GM12878 (cell line): Measurements from ENCODE around the gene CCM2. TPM values are rescaled to one million over a fixed set of nuclear protein-coding genes. Genes with fewer than 3 reads are reported as not detected.

Experiments used
- BACH1 ChIP-seq: fragments of 450-650 bp; IDR thresholded peaks from 2 replicates; pipeline ENCODE4 v1.6.1; 2017; ENCODE audit warnings: mild to moderate bottlenecking, borderline replicate concordance
- ETV6 ChIP-seq, 2 experiments: fragments of 450-650 bp in 1 of 2; IDR thresholded peaks in 1 of 2; conservative IDR thresholded peaks in 1 of 2; 2 replicates each; pipeline ENCODE4 v1.6.1; 2014; ENCODE audit warnings: antibody characterized with exemption in 1 of 2, borderline replicate concordance in 1 of 2, low read depth in 1 of 2, mild to moderate bottlenecking in 1 of 2, moderate library complexity in 1 of 2
- FOXK2 ChIP-seq: fragments of 450-650 bp; IDR thresholded peaks from 2 replicates; pipeline ENCODE4 v1.6.1; 2017; ENCODE audit warnings: mild to moderate bottlenecking, moderate library complexity
- HDAC6 ChIP-seq: fragments of 200-600 bp; sonication (generic); IDR thresholded peaks from one replicate; pipeline ENCODE4 v1.8.0; 2017; ENCODE audit warnings: antibody characterized with exemption; ENCODE audit not compliant: unreplicated experiment
- JUND ChIP-seq: IDR thresholded peaks from 2 replicates; pipeline ENCODE4 v1.6.1; 2012; ENCODE audit warnings: low read depth, mild to moderate bottlenecking, low read length, improper control_type of control experiment, moderate library complexity
- MEF2B ChIP-seq: fragments of 450-650 bp; IDR thresholded peaks from 2 replicates; pipeline ENCODE4 v1.6.1; 2018; ENCODE audit warnings: mild to moderate bottlenecking, moderate library complexity; ENCODE audit not compliant: partially characterized antibody, poor library complexity, severe bottlenecking
- MTA3 ChIP-seq: IDR thresholded peaks from 2 replicates; pipeline ENCODE4 v1.6.1; 2012; ENCODE audit warnings: low read length, inconsistent platforms, borderline replicate concordance
- PAX8 ChIP-seq: fragments of 450-650 bp; IDR thresholded peaks from 2 replicates; pipeline ENCODE4 v1.6.1; 2017; ENCODE audit warnings: mild to moderate bottlenecking, moderate library complexity
- RBBP5 ChIP-seq: fragments of 200-600 bp; sonication (generic); conservative IDR thresholded peaks from 2 replicates; pipeline ENCODE4 v1.6.1; 2016
- RELA ChIP-seq: fragments of 450-650 bp; IDR thresholded peaks from 2 replicates; pipeline ENCODE4 v1.8.0; 2014; ENCODE audit warnings: borderline replicate concordance; ENCODE audit not compliant: partially characterized antibody
- SMARCA5 ChIP-seq: fragments of 450-650 bp; IDR thresholded peaks from 2 replicates; pipeline ENCODE4 v1.6.1; 2017; ENCODE audit warnings: mild to moderate bottlenecking
- TCF3 ChIP-seq: IDR thresholded peaks from 2 replicates; pipeline ENCODE4 v1.6.1; 2012; ENCODE audit warnings: low read depth, mild to moderate bottlenecking, low read length, borderline replicate concordance; ENCODE audit not compliant: insufficient read depth
- ZSCAN29 ChIP-seq: fragments of 450-650 bp; IDR thresholded peaks from 2 replicates; pipeline ENCODE4 v1.6.1; 2017; ENCODE audit warnings: mild to moderate bottlenecking, moderate library complexity
- polyA plus RNA-seq, 11 experiments: library from polyadenylated mRNA; depleted of rRNA in 4 of 11; unstranded in 6 of 11; stranded (reverse) in 5 of 11; fragments of >200 nt; fragmentation: Nextera tagmentation in 4 of 11; fragmentation: Illumina TruSeq in 1 of 11; extraction: Ambion mirVana in 4 of 11; extraction: Trizol in 1 of 11; gene quantifications; 1 replicate in 1 of 11; 2 replicates in 10 of 11; pipeline versions ENCODE4 v1.2.1 to v1.2.3, GENCODE V29; 2011 to 2016; ENCODE audit warnings: inconsistent platforms in 2 of 11, missing spikeins in 2 of 11, low read depth in 1 of 11
- total RNA-seq, 4 experiments: library from RNA; depleted of rRNA in 3 of 4; stranded (reverse); fragments of >200 nt in 3 of 4; fragmentation: Illumina TruSeq in 1 of 4; extraction: Trizol in 1 of 4; gene quantifications; 2 replicates each; pipeline versions ENCODE4 v1.2.1 to v1.2.3, GENCODE V29; 2013 to 2021
- TF ChIP-seq, protein P1 (sequence below): fragments of 450-650 bp; IDR thresholded peaks from 2 replicates; pipeline ENCODE4 v1.6.1; 2017; ENCODE audit warnings: low read depth, mild to moderate bottlenecking, moderate library complexity
- TF ChIP-seq, protein P2 (sequence below): fragments of 450-650 bp; formaldehyde crosslinking; IDR thresholded peaks from 2 replicates; pipeline ENCODE4 v1.4.0; 2020; ENCODE audit warnings: mild to moderate bottlenecking, moderate library complexity
- TF ChIP-seq, protein P3 (sequence below): fragments of 150-350 bp; IDR thresholded peaks from 2 replicates; pipeline ENCODE4 v1.6.1; 2014; ENCODE audit warnings: mild to moderate bottlenecking, low read depth, low read length
- TF ChIP-seq, protein P4 (sequence below): fragments of 450-650 bp; IDR thresholded peaks from 2 replicates; pipeline ENCODE4 v1.6.1; 2016; ENCODE audit warnings: mild to moderate bottlenecking
- TF ChIP-seq, protein P5 (sequence below), 3 experiments: IDR thresholded peaks in 2 of 3; conservative IDR thresholded peaks in 1 of 3; 2 replicates each; pipeline ENCODE4 v1.5.1; 2011; ENCODE audit warnings: low read depth in 3 of 3, low read length in 3 of 3, mild to moderate bottlenecking in 3 of 3, control low read depth in 2 of 3, moderate library complexity in 2 of 3, inconsistent platforms in 1 of 3, mixed read lengths in 1 of 3; ENCODE audit not compliant: control insufficient read depth in 2 of 3, insufficient read depth in 1 of 3; ENCODE audit errors: extremely low read depth in 1 of 3

CCM2 gene
- total and polyA plus RNA-seq, 10 of the 15 experiments (the other 5 are each of a cell fraction or from before 2014, with no cell fraction given), result 1.00 to 82.3 (median 48.7) TPM

DNA sequence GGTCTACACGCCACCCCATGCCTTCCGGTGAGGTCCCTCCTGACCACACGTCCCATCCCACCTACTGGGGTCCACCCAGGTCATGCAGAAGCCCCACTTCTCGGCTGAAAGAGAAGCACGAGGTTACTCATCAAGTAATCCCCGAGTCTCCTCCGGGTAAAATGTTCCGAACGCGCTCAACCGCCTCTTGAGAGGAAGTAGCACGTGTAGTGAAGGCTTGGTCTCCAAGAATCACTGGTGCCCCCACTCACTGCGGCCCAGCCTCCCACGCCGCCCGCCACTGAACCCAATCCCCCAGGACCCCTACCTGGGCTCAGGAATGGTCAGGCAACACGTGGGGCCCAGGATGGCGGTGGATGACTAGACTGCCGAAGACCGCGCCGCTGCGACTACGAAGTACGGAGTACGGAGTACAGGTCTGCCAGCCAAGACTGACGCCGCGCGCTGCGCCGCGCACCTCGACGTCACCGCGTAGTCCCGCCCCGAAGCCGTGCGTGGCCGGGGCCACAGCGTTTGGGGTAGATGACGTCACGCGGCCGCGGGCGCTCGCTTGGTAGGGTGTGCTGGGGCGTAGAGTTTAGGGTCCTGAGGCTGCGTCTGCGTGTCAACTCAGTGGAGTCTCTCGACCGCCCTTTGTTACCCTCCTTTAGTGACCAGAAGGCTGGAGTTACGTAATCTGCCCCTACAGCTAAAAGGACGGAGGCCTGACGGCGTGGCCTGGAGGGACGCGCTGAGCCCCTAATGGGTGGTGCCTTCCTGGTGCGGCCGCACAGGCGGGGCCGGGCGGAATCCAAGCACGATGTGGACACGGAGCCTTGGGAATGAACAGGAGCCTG lies 13.6 kb upstream of the CCM2 start (continued):
- TF ChIP-seq, protein P1, sequence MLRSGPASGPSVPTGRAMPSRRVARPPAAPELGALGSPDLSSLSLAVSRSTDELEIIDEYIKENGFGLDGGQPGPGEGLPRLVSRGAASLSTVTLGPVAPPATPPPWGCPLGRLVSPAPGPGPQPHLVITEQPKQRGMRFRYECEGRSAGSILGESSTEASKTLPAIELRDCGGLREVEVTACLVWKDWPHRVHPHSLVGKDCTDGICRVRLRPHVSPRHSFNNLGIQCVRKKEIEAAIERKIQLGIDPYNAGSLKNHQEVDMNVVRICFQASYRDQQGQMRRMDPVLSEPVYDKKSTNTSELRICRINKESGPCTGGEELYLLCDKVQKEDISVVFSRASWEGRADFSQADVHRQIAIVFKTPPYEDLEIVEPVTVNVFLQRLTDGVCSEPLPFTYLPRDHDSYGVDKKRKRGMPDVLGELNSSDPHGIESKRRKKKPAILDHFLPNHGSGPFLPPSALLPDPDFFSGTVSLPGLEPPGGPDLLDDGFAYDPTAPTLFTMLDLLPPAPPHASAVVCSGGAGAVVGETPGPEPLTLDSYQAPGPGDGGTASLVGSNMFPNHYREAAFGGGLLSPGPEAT, result no peak; the same call in 1 of the 2 replicates
- TF ChIP-seq FOXK2 (no peak), BACH1 (peak; percentile 68), TCF3 (peak; percentile 78), HDAC6 (peak; percentile 80), PAX8 (no peak), JUND (peak; percentile 85), RBBP5 (peak; percentile 97), ZSCAN29 (0 out of 2 replicates have a peak, but pooled peaks have one; percentile 53), MEF2B (peak; percentile 50), MTA3 (no peak), ETV6 (conservative IDR thresholded peaks at IDR 0.05 in 1 of 2, IDR thresholded peaks at IDR 0.05 in 1 of 2; ENCODE audit: borderline replicate concordance in 1 of 2, low read depth in 1 of 2) (peak in 1 of 2 experiments; percentile 38; a peak in 1 of 4 replicates), RELA (peak; percentile 57), SMARCA5 (peak; percentile 83)
- TF ChIP-seq, protein P2, sequence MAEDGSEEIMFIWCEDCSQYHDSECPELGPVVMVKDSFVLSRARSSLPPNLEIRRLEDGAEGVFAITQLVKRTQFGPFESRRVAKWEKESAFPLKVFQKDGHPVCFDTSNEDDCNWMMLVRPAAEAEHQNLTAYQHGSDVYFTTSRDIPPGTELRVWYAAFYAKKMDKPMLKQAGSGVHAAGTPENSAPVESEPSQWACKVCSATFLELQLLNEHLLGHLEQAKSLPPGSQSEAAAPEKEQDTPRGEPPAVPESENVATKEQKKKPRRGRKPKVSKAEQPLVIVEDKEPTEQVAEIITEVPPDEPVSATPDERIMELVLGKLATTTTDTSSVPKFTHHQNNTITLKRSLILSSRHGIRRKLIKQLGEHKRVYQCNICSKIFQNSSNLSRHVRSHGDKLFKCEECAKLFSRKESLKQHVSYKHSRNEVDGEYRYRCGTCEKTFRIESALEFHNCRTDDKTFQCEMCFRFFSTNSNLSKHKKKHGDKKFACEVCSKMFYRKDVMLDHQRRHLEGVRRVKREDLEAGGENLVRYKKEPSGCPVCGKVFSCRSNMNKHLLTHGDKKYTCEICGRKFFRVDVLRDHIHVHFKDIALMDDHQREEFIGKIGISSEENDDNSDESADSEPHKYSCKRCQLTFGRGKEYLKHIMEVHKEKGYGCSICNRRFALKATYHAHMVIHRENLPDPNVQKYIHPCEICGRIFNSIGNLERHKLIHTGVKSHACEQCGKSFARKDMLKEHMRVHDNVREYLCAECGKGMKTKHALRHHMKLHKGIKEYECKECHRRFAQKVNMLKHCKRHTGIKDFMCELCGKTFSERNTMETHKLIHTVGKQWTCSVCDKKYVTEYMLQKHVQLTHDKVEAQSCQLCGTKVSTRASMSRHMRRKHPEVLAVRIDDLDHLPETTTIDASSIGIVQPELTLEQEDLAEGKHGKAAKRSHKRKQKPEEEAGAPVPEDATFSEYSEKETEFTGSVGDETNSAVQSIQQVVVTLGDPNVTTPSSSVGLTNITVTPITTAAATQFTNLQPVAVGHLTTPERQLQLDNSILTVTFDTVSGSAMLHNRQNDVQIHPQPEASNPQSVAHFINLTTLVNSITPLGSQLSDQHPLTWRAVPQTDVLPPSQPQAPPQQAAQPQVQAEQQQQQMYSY (CRISPR knock-in tag), result no peak
- TF ChIP-seq, protein P3, sequence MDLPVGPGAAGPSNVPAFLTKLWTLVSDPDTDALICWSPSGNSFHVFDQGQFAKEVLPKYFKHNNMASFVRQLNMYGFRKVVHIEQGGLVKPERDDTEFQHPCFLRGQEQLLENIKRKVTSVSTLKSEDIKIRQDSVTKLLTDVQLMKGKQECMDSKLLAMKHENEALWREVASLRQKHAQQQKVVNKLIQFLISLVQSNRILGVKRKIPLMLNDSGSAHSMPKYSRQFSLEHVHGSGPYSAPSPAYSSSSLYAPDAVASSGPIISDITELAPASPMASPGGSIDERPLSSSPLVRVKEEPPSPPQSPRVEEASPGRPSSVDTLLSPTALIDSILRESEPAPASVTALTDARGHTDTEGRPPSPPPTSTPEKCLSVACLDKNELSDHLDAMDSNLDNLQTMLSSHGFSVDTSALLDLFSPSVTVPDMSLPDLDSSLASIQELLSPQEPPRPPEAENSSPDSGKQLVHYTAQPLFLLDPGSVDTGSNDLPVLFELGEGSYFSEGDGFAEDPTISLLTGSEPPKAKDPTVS, result no peak
- TF ChIP-seq, protein P4, sequence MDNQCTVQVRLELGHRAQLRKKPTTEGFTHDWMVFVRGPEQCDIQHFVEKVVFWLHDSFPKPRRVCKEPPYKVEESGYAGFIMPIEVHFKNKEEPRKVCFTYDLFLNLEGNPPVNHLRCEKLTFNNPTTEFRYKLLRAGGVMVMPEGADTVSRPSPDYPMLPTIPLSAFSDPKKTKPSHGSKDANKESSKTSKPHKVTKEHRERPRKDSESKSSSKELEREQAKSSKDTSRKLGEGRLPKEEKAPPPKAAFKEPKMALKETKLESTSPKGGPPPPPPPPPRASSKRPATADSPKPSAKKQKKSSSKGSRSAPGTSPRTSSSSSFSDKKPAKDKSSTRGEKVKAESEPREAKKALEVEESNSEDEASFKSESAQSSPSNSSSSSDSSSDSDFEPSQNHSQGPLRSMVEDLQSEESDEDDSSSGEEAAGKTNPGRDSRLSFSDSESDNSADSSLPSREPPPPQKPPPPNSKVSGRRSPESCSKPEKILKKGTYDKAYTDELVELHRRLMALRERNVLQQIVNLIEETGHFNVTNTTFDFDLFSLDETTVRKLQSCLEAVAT, result peak; percentile 90
- TF ChIP-seq, protein P5, sequence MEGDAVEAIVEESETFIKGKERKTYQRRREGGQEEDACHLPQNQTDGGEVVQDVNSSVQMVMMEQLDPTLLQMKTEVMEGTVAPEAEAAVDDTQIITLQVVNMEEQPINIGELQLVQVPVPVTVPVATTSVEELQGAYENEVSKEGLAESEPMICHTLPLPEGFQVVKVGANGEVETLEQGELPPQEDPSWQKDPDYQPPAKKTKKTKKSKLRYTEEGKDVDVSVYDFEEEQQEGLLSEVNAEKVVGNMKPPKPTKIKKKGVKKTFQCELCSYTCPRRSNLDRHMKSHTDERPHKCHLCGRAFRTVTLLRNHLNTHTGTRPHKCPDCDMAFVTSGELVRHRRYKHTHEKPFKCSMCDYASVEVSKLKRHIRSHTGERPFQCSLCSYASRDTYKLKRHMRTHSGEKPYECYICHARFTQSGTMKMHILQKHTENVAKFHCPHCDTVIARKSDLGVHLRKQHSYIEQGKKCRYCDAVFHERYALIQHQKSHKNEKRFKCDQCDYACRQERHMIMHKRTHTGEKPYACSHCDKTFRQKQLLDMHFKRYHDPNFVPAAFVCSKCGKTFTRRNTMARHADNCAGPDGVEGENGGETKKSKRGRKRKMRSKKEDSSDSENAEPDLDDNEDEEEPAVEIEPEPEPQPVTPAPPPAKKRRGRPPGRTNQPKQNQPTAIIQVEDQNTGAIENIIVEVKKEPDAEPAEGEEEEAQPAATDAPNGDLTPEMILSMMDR (IDR thresholded peaks at IDR 0.05 in 2 of 3, conservative IDR thresholded peaks at IDR 0.05 in 1 of 3; ENCODE audit: control insufficient read depth in 2 of 3, extremely low read depth in 1 of 3, insufficient read depth in 1 of 3, low read depth in 3 of 3, low read length in 3 of 3), result no peak
